ENCODE measurements around the gene SH2D3C. TPM values are rescaled to one million over a fixed set of nuclear protein-coding genes. Genes with fewer than 3 reads are reported as not detected.
A peak's percentile ranks its signal among the peaks of the same experiment; 100 is the strongest.

SH2D3C gene
- total and polyA plus RNA-seq, 8 donors: 1.4 to 7.1 (median 2.5) TPM

DNA sequence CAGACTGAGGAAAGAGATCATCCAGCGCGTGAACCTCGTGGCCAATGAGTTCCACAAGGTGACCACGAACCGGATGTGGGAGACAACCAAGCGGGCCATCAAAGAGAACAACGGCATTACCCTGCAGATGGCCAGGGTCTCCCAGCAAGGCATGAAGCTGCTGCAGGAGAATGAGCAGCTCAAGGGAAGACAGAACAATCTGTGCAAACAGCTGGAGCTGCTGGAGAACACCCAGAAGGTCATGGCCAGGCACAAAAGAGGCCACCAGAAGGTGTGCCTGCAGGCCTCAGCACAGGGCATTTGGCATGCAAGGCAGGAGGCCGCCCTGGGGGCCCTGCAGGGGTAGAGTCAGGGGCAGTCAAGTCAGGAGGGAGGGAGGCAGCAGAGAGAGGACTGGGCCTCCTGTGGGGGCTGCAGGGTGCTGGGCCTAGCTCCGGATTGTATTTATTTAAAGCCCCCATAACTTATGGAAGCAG, 67.2 kb downstream of the SH2D3C start:
- no peak overlapping the region for H3K27ac ChIP-seq
- 83 to 84% methylated on average over 9 of the region's 9 CpGs for WGBS, 2 donors
- intact Hi-C loops (cut with DNase I): no loop called here
- H3K4me3 ChIP-seq: no peak overlapping the region
- DNase-seq (peak in 1 of 6 donors; percentile 52), FAIRE-seq (no peak), ATAC-seq (no peak)
- H3K9me3 ChIP-seq: no peaks in the 10 kb centered on the region
- H3K4me1 ChIP-seq: peaks cover 0 to 12% (median 11%) of the 10 kb centered on the region in 3 donors
- TF ChIP-seq, protein P1, sequence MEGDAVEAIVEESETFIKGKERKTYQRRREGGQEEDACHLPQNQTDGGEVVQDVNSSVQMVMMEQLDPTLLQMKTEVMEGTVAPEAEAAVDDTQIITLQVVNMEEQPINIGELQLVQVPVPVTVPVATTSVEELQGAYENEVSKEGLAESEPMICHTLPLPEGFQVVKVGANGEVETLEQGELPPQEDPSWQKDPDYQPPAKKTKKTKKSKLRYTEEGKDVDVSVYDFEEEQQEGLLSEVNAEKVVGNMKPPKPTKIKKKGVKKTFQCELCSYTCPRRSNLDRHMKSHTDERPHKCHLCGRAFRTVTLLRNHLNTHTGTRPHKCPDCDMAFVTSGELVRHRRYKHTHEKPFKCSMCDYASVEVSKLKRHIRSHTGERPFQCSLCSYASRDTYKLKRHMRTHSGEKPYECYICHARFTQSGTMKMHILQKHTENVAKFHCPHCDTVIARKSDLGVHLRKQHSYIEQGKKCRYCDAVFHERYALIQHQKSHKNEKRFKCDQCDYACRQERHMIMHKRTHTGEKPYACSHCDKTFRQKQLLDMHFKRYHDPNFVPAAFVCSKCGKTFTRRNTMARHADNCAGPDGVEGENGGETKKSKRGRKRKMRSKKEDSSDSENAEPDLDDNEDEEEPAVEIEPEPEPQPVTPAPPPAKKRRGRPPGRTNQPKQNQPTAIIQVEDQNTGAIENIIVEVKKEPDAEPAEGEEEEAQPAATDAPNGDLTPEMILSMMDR (IDR thresholded peaks at IDR 0.05): no peak
- H3K27me3 ChIP-seq: no peaks in the 10 kb centered on the region
- no peaks in the 10 kb centered on the region for H3K36me3 ChIP-seq

DNA sequence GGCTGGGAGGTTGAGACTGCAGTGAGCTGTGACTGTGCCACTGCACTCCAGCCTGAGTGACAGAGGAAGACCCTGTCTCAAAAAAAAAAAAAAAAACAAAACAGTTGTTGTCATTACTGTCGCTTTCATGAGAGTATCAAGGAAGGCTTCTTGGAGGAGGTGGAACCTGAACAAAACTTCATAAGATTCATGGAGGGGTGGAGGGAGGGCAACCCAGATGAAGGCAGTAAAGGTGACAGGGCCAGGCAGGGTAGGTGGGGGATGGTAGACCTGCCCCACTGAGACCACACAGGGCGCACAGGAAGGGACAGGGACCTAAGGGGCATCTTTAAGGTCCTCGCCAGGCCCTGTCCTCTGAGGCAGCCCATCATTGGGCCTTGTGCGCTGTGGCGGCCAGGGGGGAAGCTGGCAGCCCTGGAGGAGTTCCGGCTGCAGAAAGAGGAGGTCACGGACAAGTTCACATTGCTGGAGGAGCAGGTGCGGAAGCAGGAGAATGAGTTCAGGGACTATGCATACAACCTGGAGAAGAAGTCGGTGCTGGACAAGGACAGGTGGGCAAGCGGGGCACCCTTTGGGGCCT, 68.2 kb downstream of the SH2D3C start:
- no peak for FAIRE-seq
- intact Hi-C loops (cut with DNase I): no loop called here

DNA sequence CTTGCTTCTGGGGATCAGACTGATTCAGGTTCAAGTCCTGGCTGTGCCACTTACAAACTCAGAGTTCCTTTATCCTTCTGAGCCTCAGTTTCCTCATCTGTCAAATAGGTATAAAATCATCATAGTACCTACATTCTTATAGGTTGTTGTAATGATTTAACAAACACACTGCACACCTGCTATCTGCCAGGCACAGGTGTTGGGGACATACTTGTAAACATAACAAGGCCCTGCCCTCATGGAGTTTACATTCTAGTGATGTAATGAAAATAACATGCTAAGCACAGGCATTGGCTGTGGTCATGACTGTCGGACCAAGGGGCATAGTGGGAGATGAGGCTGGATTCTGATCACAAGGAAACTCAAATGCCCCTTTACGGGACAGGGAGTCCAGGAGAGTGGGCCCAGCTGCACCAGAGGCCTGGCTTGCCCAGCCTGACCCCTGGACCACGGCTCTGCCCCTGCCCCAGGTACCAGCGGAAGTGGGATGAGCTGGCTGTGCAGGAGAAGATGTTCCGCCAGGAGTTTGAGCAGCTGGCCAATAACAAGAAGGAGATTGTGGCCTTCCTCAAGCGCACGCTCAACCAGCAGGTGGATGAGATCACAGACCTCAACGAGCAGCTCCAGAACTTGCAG, 69.4 kb downstream of the SH2D3C start:
- ATAC-seq (no peak), FAIRE-seq (no peak), DNase-seq (peak in 1 of 6 donors; percentile 30)
- no peak overlapping the region for H3K4me3 ChIP-seq
- TF ChIP-seq, protein P1 (IDR thresholded peaks at IDR 0.05): no peak
- no peak overlapping the region for H3K27ac ChIP-seq
- 94 to 99% methylated on average over 8 of the region's 8 CpGs for WGBS, 2 donors
- no peaks in the 10 kb centered on the region for H3K36me3 ChIP-seq
- H3K27me3 ChIP-seq: no peaks in the 10 kb centered on the region
- H3K4me1 ChIP-seq: peaks cover 0 to 10% (median 2%) of the 10 kb centered on the region in 3 donors
- intact Hi-C loops (cut with DNase I): no loop called here
- no peaks in the 10 kb centered on the region for H3K9me3 ChIP-seq

More for the DNA sequence above, 68.2 kb downstream of the SH2D3C start:
- DNase-seq (peak in 1 of 6 donors; percentile 33), ATAC-seq (no peak)
- TF ChIP-seq, protein P1 (IDR thresholded peaks at IDR 0.05): no peak
- Histone ChIP-seq H3K27ac (no peak overlapping the region), H3K9me3 (no peaks in the 10 kb centered on the region), H3K4me3 (no peak overlapping the region), H3K27me3 (no peaks in the 10 kb centered on the region), H3K36me3 (no peaks in the 10 kb centered on the region), H3K4me1 (peaks cover 0 to 15% (median 8%) of the 10 kb centered on the region in 3 donors)
- 92% methylated on average over 10 of the region's 10 CpGs for WGBS, 2 donors

DNA sequence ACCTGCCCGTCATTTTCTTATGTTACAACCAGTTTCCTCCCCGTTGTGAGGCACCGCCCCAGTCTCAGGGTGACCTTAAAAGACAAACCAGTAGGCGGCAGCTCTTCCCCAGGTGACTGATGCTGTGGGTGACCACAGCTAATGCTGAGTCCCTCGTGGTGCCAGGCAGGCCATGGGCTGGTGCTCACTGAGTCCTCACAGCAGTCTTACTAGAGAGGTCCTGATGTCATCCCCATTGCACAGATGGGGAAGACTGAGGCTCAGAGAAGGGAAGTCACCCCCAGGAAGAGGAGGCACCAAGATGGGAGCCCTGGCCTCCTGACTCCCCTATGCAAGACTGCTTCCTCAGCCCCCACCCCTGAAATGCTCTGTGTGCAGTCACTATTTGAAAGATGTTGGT, 70.7 kb downstream of the SH2D3C start:
- 51 to 58% methylated on average over 5 of the region's 5 CpGs for WGBS, 2 donors
- Histone ChIP-seq H3K4me1 (peaks cover 0 to 10% (median 0%) of the 10 kb centered on the region in 3 donors), H3K4me3 (no peak overlapping the region), H3K36me3 (no peaks in the 10 kb centered on the region), H3K27me3 (no peaks in the 10 kb centered on the region), H3K9me3 (no peaks in the 10 kb centered on the region), H3K27ac (no peak overlapping the region)
- TF ChIP-seq, protein P1 (IDR thresholded peaks at IDR 0.05): no peak
- ATAC-seq: no peak
- intact Hi-C loops (cut with DNase I): no loop called here
- no peak for FAIRE-seq
- DNase-seq: peak in 1 of 6 donors; percentile 40

DNA sequence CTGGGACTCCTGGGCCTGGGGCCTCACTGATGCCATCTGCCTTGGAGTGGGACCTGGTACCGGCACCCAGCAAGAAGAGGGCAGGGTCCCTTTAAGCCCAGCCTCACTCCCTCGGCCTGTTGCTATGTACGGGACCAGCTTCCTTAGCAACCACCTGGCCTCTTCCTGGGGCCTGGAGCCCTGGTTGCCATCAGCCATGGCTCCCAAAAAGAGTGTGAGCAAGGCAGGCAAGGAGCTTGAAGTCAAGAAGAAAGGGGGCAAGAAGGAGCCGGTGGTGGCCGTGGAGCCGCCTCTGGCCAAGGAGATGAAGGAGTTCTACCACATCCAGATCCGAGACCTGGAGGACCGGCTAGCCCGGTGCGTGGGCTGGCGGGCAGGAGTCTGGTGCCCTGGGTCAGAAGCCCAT, 71.6 kb downstream of the SH2D3C start, which contains the start of gene CFAP157:
TSS of gene CFAP157 (plus strand) at position 153 of the 406 bp plus-strand sequence. CDS start at position 197, 44 bp downstream.
- intact Hi-C loops (cut with DNase I): no loop called here
- H3K27ac ChIP-seq: no peak within 1 kb of the TSS
- H3K27me3 ChIP-seq: no peaks in the 10 kb centered on the region
- H3K9me3 ChIP-seq: no peaks in the 10 kb centered on the region
- FAIRE-seq: no peak
- 66 to 71% methylated on average over 10 to 11 of the region's 11 CpGs for WGBS, 2 donors
- DNase-seq: peak in 3 of 6 donors; percentile 50 to 74 (median 56)
- no peak within 1 kb of the TSS for H3K4me3 ChIP-seq
- no peaks in the 10 kb centered on the region for H3K36me3 ChIP-seq
- TF ChIP-seq, protein P1 (IDR thresholded peaks at IDR 0.05): no peak
- ATAC-seq: peak; percentile 65 to 80 (median 74)
- peaks cover 0 to 10% (median 0%) of the 10 kb centered on the region in 3 donors for H3K4me1 ChIP-seq

Measured in pancreas (tissue), 10 donors.